ENCODE results near the gene PRKD3. TPM values are rescaled to one million over a fixed set of nuclear protein-coding genes. Genes with fewer than 3 reads are reported as not detected.

The PRKD3 gene
- total RNA-seq, 1 experiment from 2014 or later, result 23.9 TPM

- DNase-seq (ENCODE audit: unreplicated experiment), result no peak
- intact Hi-C loops (cut with micrococcal nuclease), result no loop called here
- H3K27ac Mint-ChIP-seq (ENCODE audit: low read depth, unreplicated experiment), result no peak overlapping the region
- H3K4me3 Mint-ChIP-seq (ENCODE audit: unreplicated experiment), result no peak overlapping the region
- ChIA-PET POLR2A (interaction anchor here (0.7 to 1.5 kb wide), 2 partner anchors 11 kb away, joined by 3 to 4 read pairs; no protein-coding TSS in a partner anchor), CTCF (interaction anchor here (0.6 to 0.7 kb wide), 2 partner anchors 514 to 523 kb away, joined by 3 read pairs; no protein-coding TSS in a partner anchor)
- TF ChIP-seq CTCF (IDR thresholded peaks at IDR 0.05; ENCODE audit: unreplicated experiment), result no peak
- no peaks in the 10 kb centered on the region for H3K9me3 Mint-ChIP-seq (ENCODE audit: unreplicated experiment)
- no TSS peak for BruUV-seq (replicated peaks)
- no peaks in the 10 kb centered on the region for H3K27me3 Mint-ChIP-seq (ENCODE audit: insufficient read depth, unreplicated experiment)
- no peaks in the 10 kb centered on the region for H3K36me3 Mint-ChIP-seq (ENCODE audit: insufficient read depth, unreplicated experiment)
- H3K4me1 Mint-ChIP-seq (ENCODE audit: insufficient read depth, unreplicated experiment), result peaks cover 6% of the 10 kb centered on the region
Observed at GRCh38 chr2:37367310-37367709, 42.7 kb upstream of the PRKD3 start.

GRCh38 chr2:37366773-37367172 is 42.1 kb upstream of the PRKD3 start:
- CTCF ChIA-PET, result interaction anchor here (0.6 to 0.7 kb wide), 2 partner anchors 29 to 524 kb away, joined by 3 read pairs; no protein-coding TSS in a partner anchor
- no peaks in the 10 kb centered on the region for H3K9me3 Mint-ChIP-seq (ENCODE audit: unreplicated experiment)

GRCh38 chr2:37365669-37366068 is 41.0 kb upstream of the PRKD3 start:
- no peaks in the 10 kb centered on the region for H3K36me3 Mint-ChIP-seq (ENCODE audit: insufficient read depth, unreplicated experiment)
- no peaks in the 10 kb centered on the region for H3K27me3 Mint-ChIP-seq (ENCODE audit: insufficient read depth, unreplicated experiment)
- no TSS peak for BruUV-seq (replicated peaks)
- DNase-seq (ENCODE audit: unreplicated experiment), result no peak
- no peaks in the 10 kb centered on the region for H3K9me3 Mint-ChIP-seq (ENCODE audit: unreplicated experiment)
- peaks cover 6% of the 10 kb centered on the region for H3K4me1 Mint-ChIP-seq (ENCODE audit: insufficient read depth, unreplicated experiment)
- no peak overlapping the region for H3K4me3 Mint-ChIP-seq (ENCODE audit: unreplicated experiment)
- TF ChIP-seq CTCF (IDR thresholded peaks at IDR 0.05; ENCODE audit: unreplicated experiment), result no peak
- ChIA-PET CTCF (no interaction called here), POLR2A (interaction anchor here (1.0 to 1.1 kb wide), 2 partner anchors 39 to 46 kb away, joined by 3 read pairs; no protein-coding TSS in a partner anchor)
- intact Hi-C loops (cut with micrococcal nuclease), result no loop called here
- H3K27ac Mint-ChIP-seq (ENCODE audit: low read depth, unreplicated experiment), result no peak overlapping the region

More at GRCh38 chr2:37366773-37367172, 42.1 kb upstream of the PRKD3 start:
- intact Hi-C loops (cut with micrococcal nuclease), result no loop called here
- Mint-ChIP-seq H3K27me3 (ENCODE audit: insufficient read depth, unreplicated experiment) (no peaks in the 10 kb centered on the region), H3K36me3 (ENCODE audit: insufficient read depth, unreplicated experiment) (no peaks in the 10 kb centered on the region), H3K4me1 (ENCODE audit: insufficient read depth, unreplicated experiment) (peaks cover 1% of the 10 kb centered on the region), H3K27ac (ENCODE audit: low read depth, unreplicated experiment) (no peak overlapping the region), H3K4me3 (ENCODE audit: unreplicated experiment) (no peak overlapping the region)
- no peak for TF ChIP-seq CTCF (IDR thresholded peaks at IDR 0.05; ENCODE audit: unreplicated experiment)
- POLR2A ChIA-PET, result interaction anchor here (0.7 to 1.5 kb wide), 4 partner anchors 11 to 47 kb away, joined by 3 to 4 read pairs (median 3); no protein-coding TSS in a partner anchor
- BruUV-seq (replicated peaks), result no TSS peak
- DNase-seq (ENCODE audit: unreplicated experiment), result no peak

- CTCF ChIA-PET, result interaction anchor here (1.2 kb wide), 1 partner anchor 32 kb away, joined by 4 read pairs; no protein-coding TSS in a partner anchor
- H3K4me1 Mint-ChIP-seq (ENCODE audit: insufficient read depth, unreplicated experiment), result peaks cover 6% of the 10 kb centered on the region
- H3K4me3 Mint-ChIP-seq (ENCODE audit: unreplicated experiment), result no peak overlapping the region
- H3K27me3 Mint-ChIP-seq (ENCODE audit: insufficient read depth, unreplicated experiment), result no peaks in the 10 kb centered on the region
- no peak for DNase-seq (ENCODE audit: unreplicated experiment)
- H3K9me3 Mint-ChIP-seq (ENCODE audit: unreplicated experiment), result no peaks in the 10 kb centered on the region
- intact Hi-C loops (cut with micrococcal nuclease), result no loop called here
- POLR2A ChIA-PET, result no interaction called here
- BruUV-seq (replicated peaks), result no TSS peak
- no peak overlapping the region for H3K27ac Mint-ChIP-seq (ENCODE audit: low read depth, unreplicated experiment)
- H3K36me3 Mint-ChIP-seq (ENCODE audit: insufficient read depth, unreplicated experiment), result no peaks in the 10 kb centered on the region
- no peak for TF ChIP-seq CTCF (IDR thresholded peaks at IDR 0.05; ENCODE audit: unreplicated experiment)
Observed at GRCh38 chr2:37364351-37364750, 39.7 kb upstream of the PRKD3 start.

Measured in MCF 10A (cell line).